ENCODE data around the gene SLC8B1.

SLC8B1 gene

GRCh38 chr12:113334786-113335539 is at the start of gene SLC8B1:
Gene SLC8B1 (minus strand): TSS chr12:113335109. CDS start chr12:113332878, 2,231 bp downstream.
- in situ Hi-C loops (cut with MboI; ENCODE audit: low pct_unique_long_range_greater_than_20kb, low sequenced_read_pairs) = no loop called here
- DNase-seq = peak; percentile 76

DNA sequence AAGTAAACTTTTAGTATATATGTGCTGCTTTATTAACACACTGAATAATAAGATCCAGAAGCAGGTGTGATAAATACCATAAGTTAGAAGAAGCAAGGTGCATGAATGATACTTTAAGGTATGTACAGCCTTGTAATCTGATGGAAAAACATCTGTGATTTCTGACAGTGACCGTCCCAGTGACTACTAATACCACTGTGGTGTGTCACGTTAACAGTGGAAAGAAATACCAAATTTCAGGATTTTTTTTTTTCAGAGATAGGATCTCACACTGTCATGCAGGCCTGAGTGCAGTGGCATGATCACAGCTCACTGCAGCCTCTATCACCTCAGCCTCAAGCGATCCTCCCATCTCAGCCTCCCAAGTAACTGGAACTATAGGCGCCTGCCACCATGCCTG is 47.3 kb upstream of the SLC8B1 start:
- DNase-seq = no peak
- in situ Hi-C loops (cut with MboI; ENCODE audit: low pct_unique_long_range_greater_than_20kb, low sequenced_read_pairs) = no loop called here

GRCh38 chr12:113381220-113381619 is 46.3 kb upstream of the SLC8B1 start:
- in situ Hi-C loops (cut with MboI; ENCODE audit: low pct_unique_long_range_greater_than_20kb, low sequenced_read_pairs) = no loop called here
- no peak for DNase-seq

GRCh38 chr12:113378291-113378690 is 43.4 kb upstream of the SLC8B1 start:
- in situ Hi-C loops (cut with MboI; ENCODE audit: low pct_unique_long_range_greater_than_20kb, low sequenced_read_pairs) = no loop called here
- DNase-seq = no peak

- no peak for DNase-seq
- in situ Hi-C loops (cut with MboI; ENCODE audit: low pct_unique_long_range_greater_than_20kb, low sequenced_read_pairs) = no loop called here
Measured at GRCh38 chr12:113374823-113375428, 40.0 kb upstream of the SLC8B1 start.

DNA sequence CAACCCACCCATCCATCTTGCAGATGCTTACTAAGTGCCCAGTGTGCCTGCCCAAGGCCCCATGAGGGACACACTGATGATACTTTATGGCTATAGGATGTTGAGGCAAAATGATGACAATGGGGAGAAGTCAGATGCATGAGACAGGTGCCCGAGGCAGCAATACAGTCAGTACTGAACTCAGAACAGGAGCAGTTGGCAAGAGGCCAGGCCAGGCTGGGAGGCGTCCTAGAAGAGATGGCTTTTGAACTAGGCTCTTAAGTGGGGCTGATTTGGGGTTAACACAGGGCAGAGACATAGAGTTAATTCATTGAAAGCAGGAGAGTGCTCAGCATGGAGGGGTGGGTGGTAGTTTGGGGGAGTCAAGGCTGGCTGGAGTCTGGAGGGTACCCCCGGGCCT is 39.1 kb upstream of the SLC8B1 start:
- in situ Hi-C loops (cut with MboI; ENCODE audit: low pct_unique_long_range_greater_than_20kb, low sequenced_read_pairs) = no loop called here
- DNase-seq = no peak

GRCh38 chr12:113373440-113373839 is 38.5 kb upstream of the SLC8B1 start:
- in situ Hi-C loops (cut with MboI; ENCODE audit: low pct_unique_long_range_greater_than_20kb, low sequenced_read_pairs) = no loop called here
- no peak for DNase-seq

- DNase-seq = no peak
- in situ Hi-C loops (cut with MboI; ENCODE audit: low pct_unique_long_range_greater_than_20kb, low sequenced_read_pairs) = no loop called here
Measured at GRCh38 chr12:113372371-113372770, 37.5 kb upstream of the SLC8B1 start.

- in situ Hi-C loops (cut with MboI; ENCODE audit: low pct_unique_long_range_greater_than_20kb, low sequenced_read_pairs) = no loop called here
- DNase-seq = no peak
Measured at GRCh38 chr12:113371808-113372207, 36.9 kb upstream of the SLC8B1 start.

DNA sequence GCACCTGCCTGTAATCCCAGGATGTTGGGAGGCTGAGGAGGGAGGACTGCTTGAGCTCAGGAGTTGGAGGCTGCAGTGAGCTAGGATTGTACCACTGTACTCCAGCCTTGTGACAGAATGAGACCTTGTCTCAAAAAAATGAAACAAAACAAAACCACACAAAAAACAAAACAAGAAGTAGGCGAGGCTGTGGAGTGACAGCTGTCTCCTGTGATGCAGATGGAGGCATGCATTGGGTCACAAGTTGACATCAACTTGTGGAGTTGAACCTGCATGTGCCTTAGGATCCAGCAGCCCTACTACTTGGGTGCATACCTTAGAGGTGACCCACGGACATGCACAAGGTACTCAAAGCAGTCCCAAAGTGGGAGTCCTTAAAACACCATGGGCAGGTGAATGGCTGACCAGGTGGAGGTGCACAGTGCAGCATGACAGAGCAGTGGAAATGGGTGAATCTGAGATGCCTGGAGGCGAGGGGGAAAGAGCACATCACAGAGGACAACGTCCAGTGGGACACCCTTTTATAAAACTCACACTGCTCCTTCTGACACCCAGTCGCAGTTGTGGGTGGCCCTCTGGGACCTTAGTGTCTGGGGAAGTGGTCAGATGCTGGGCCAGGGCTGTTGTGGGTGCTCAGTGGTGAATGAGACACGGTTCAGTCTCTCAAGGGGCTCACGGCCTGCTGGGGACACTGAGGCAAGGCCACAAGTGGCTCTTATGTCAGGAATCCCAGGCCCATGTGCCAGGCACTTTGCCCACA is 36.2 kb upstream of the SLC8B1 start:
- in situ Hi-C loops (cut with MboI; ENCODE audit: low pct_unique_long_range_greater_than_20kb, low sequenced_read_pairs) = no loop called here
- no peak for DNase-seq

GRCh38 chr12:113369391-113369985 is 34.6 kb upstream of the SLC8B1 start:
- in situ Hi-C loops (cut with MboI; ENCODE audit: low pct_unique_long_range_greater_than_20kb, low sequenced_read_pairs) = no loop called here

GRCh38 chr12:113368331-113368730 is 33.4 kb upstream of the SLC8B1 start:
- in situ Hi-C loops (cut with MboI; ENCODE audit: low pct_unique_long_range_greater_than_20kb, low sequenced_read_pairs) = no loop called here
- DNase-seq = no peak

More at GRCh38 chr12:113369391-113369985, 34.6 kb upstream of the SLC8B1 start:
- DNase-seq = no peak

- in situ Hi-C loops (cut with MboI; ENCODE audit: low pct_unique_long_range_greater_than_20kb, low sequenced_read_pairs) = no loop called here
- no peak for DNase-seq
Measured at GRCh38 chr12:113366827-113367226, 31.9 kb upstream of the SLC8B1 start.

DNA sequence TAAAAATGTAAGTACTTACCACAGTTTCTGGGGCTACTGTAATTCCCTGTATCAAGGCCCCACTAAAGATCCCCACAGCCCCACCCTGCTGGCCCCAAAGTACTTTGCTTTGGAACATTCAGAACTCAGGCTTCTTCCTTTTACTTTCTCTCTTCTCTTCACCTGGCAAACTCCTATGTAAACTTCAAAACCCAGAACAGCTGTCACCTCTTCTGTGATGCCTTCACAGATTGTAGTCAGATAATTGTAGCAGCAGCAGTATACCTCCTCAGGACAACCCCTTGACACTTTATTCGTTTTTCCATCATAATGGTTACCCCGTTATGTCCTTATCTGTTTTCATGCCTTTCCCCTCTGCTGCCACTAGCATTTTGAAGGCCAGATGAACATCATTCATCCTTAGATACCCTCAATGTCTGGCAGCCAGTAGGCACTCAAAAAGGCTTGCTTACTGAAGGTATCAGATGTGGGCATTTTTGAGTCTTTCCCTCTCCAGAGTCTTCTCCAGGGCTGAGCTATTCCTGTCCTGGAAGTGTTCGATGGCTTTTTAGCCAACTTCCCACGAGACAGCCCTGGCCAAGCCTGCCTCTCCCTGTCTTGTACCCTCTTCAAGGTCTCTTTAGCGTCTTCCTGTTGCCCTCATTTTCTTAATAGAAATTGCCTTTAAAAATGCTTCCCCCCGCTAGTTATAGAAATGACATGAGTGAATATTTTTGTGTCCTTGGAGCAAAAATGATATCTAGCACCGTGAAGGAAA is 30.9 kb upstream of the SLC8B1 start:
- DNase-seq = no peak
- in situ Hi-C loops (cut with MboI; ENCODE audit: low pct_unique_long_range_greater_than_20kb, low sequenced_read_pairs) = no loop called here

DNA sequence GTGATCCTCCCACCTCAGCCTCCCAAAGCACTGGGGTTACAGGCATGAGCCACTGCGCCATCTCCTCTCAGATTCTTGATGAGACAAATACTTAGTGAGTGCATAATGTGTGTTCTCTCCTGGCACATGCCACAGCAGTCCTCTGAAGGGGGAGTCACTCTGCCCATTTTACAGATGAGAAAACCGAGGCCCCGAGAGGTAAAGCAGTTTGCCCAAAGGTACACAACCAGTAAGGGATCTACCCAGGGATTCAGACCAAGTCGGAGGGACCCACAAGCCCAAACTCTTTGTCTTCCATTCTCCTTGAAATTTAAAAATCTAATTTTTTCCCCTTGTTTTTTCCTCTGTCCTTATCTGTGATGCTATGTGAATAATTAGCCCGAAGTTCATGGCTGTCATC is 29.8 kb upstream of the SLC8B1 start:
- DNase-seq = no peak
- in situ Hi-C loops (cut with MboI; ENCODE audit: low pct_unique_long_range_greater_than_20kb, low sequenced_read_pairs) = no loop called here

GRCh38 chr12:113361574-113362370 is 26.9 kb upstream of the SLC8B1 start:
- no peak for DNase-seq
- in situ Hi-C loops (cut with MboI; ENCODE audit: low pct_unique_long_range_greater_than_20kb, low sequenced_read_pairs) = no loop called here

DNA sequence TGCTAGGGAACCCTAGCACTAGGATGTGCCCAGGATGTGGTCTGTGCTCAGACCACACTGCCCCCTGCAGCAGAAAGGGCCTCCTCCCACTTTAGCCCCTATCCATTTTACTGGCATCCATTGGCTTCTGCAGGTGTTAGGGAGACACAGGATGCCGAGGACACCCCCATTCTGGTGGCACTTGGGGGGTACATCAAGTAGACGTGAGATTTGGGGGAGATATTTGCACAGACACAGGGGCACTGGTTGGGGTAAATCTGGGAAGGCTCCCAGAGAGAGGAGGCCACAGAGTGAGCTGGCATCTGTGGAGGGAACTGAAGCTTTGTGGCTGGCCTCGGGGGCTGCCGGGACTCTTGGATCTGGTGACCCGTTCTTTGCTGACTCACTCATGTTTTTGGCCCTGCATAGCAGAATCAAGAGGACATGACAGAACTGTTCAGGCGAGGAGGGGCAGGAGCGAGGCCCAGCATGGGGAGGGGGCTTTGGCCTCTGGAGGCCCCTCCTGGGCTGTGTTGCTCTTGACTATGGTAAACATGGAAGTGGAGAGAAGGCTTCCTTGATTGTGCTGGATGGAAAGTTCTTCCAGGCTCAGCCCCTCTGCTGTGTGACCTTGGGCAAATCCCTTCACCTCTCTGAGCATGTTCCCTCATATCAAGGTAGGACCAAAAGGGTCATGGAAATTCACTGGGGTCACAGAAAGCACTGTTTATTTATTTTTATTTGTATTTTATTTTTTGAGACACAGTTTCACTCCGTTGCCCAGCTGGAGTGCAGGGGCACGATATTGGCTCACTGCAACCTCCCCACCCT is 25.2 kb upstream of the SLC8B1 start:
- in situ Hi-C loops (cut with MboI; ENCODE audit: low pct_unique_long_range_greater_than_20kb, low sequenced_read_pairs) = no loop called here
- DNase-seq = no peak
